ENCODE data around the gene POU6F2.

DNA sequence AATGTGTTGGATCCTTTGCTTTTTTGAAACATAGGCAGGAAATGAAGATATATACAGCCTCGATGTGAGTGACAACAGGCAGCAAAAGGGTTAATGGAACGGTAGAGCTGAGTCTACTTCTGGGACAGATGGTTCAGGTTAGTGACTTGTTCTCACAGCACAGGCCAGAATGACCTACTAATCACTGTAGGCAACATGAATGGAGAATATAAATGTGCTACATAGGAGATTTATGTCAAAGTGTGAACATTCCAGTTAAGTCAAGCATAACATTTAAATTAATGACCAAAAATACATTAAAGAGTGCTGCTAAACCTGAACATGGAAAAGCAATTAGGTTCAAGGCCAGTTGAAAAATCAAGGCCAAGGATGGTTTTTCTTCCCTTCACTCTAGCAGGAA is 235.2 kb downstream of the POU6F2 start:
- no peak for TF ChIP-seq CTCF (conservative IDR thresholded peaks at IDR 0.05; ENCODE audit: low read depth, low read length)
- TF ChIP-seq EZH2 (IDR thresholded peaks at IDR 0.05; ENCODE audit: borderline replicate concordance, low read depth, low read length, poor library complexity, severe bottlenecking), result no peak

All from A673 (cell line).